LNCAP (cell line): ENCODE results near the gene MGLL.

Experiments used
- TF ChIP-seq, protein P1 (sequence below): fragments of 450-650 bp; IDR thresholded peaks from 2 replicates; pipeline ENCODE4 v1.5.1; 2017; ENCODE audit warnings: mild to moderate bottlenecking

Gene MGLL

GRCh38 chr3:127739347-127740135 lies 82.8 kb downstream of the MGLL start:
- TF ChIP-seq, protein P1, sequence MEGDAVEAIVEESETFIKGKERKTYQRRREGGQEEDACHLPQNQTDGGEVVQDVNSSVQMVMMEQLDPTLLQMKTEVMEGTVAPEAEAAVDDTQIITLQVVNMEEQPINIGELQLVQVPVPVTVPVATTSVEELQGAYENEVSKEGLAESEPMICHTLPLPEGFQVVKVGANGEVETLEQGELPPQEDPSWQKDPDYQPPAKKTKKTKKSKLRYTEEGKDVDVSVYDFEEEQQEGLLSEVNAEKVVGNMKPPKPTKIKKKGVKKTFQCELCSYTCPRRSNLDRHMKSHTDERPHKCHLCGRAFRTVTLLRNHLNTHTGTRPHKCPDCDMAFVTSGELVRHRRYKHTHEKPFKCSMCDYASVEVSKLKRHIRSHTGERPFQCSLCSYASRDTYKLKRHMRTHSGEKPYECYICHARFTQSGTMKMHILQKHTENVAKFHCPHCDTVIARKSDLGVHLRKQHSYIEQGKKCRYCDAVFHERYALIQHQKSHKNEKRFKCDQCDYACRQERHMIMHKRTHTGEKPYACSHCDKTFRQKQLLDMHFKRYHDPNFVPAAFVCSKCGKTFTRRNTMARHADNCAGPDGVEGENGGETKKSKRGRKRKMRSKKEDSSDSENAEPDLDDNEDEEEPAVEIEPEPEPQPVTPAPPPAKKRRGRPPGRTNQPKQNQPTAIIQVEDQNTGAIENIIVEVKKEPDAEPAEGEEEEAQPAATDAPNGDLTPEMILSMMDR, result no peak

- TF ChIP-seq, protein P1, result no peak
These were observed 84.0 kb downstream of the MGLL start for GRCh38 chr3:127738192-127738840.

DNA sequence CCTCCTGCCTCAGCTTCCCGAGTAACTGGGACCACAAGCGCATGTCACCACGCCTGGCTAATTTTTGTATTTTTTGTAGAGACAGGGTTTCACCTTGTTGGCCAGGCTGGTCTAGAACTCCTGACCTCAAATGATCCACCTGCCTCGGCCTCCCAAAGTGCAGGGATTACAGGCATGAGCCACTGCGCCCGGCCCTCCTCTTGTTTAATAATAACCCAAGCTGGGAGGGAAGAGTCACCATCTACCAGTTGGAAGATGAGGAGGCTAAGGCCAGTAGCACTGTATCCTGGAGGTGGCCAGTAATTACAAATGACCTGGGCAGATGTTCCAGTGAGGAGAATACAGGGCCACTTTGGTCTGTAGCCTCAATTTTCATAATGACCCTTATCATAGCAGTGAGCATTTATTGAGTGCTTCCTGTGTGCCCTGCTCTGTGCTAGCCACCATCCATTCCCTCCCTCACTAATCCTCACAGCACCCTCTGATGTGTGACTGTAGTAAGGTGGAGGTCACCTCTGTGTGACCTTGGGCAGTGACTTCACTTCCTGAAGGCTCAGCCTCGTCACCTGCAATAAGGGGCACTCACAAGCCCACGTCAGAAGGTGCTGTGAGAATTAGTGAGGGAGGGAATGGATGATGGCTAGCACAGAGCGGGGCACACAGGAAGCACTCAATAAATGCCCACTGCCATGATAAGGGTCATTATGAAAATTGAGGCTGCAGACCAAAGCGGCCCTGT lies 85.3 kb downstream of the MGLL start:
- TF ChIP-seq, protein P1, result no peak

- TF ChIP-seq, protein P1, result no peak
These were observed 86.3 kb downstream of the MGLL start for GRCh38 chr3:127735767-127736693.

- TF ChIP-seq, protein P1, result no peak
These were observed 87.4 kb downstream of the MGLL start for GRCh38 chr3:127734754-127735473.

DNA sequence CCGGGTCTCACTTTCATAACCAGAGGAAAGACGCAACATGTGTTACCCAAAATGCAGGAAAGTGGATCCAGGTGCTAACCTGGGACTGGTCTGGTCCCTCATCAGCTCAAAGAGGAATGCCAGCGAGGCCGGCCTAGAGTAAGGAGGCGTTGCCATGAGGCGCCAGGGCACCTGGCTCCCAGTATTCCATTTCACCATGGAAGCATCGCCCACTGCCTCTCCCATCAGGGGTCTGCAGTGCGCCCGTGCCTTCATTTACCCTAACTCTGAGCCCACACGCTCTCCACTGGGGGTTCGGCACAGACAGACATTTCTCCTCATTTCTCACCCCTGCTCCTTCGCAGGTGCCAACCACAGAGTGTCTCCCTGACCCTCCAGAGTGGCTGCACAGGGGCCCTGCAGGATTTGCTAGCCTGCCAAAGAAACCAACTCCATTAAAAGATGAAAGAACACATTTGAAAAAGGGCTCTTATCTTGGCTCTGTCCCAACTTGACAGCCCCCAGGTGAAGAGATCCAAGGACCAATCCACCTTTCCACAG lies 88.1 kb downstream of the MGLL start:
- TF ChIP-seq, protein P1, result no peak
